GM23338 (cell line): ENCODE measurements around the gene RNFT2. TPM values are rescaled to one million over a fixed set of nuclear protein-coding genes. Genes with fewer than 3 reads are reported as not detected.
A peak's percentile ranks its signal among the peaks of the same experiment; 100 is the strongest.

Source experiments
- ATAC-seq: fragments of 200-7000 bp; cut with Tn5 transposase; 3 replicates; pipeline ENCODE4 v1.9.1; 2020
- DNase-seq: peaks from one replicate; pipeline ENCODE4 v3.0.0-alpha.2; 2015; ENCODE audit warnings: low spot score
- H2AFZ ChIP-seq: fragments of 200-600 bp; sonication (generic); 2 replicates; pipeline ENCODE4 v1.8.0; 2016; ENCODE audit warnings: antibody characterized with exemption, mild to moderate bottlenecking, moderate library complexity
- H3F3A ChIP-seq: fragments of 200-600 bp; sonication (generic); replicated peaks from 2 replicates; pipeline ENCODE4 v1.8.0; 2017; ENCODE audit warnings: antibody characterized with exemption, mixed run types, low read depth
- H3K27ac ChIP-seq: fragments of 200-600 bp; sonication (generic); 2 replicates; pipeline ENCODE4 v1.6.1; 2016; ENCODE audit warnings: low read depth
- H3K27me3 ChIP-seq: fragments of 200-600 bp; sonication (generic); 2 replicates; pipeline ENCODE4 v1.8.0; 2016; ENCODE audit warnings: mild to moderate bottlenecking, mixed run types, moderate library complexity; ENCODE audit not compliant: insufficient read depth
- H3K36me3 ChIP-seq: fragments of 200-600 bp; sonication (generic); 2 replicates; pipeline ENCODE4 v1.8.0; 2016; ENCODE audit warnings: mild to moderate bottlenecking; ENCODE audit not compliant: insufficient read depth
- H3K4me1 ChIP-seq: fragments of 200-600 bp; sonication (generic); 2 replicates; pipeline ENCODE4 v1.8.0; 2016; ENCODE audit warnings: mild to moderate bottlenecking, moderate library complexity; ENCODE audit not compliant: insufficient read depth
- H3K4me2 ChIP-seq: fragments of 200-600 bp; sonication (generic); 2 replicates; pipeline ENCODE4 v1.7.1; 2017; ENCODE audit warnings: mixed run types
- H3K4me3 ChIP-seq: fragments of 200-600 bp; sonication (generic); 2 replicates; pipeline ENCODE4 v1.6.1; 2016; ENCODE audit warnings: mixed run types
- H3K79me2 ChIP-seq: fragments of 200-600 bp; sonication (generic); replicated peaks from 2 replicates; pipeline ENCODE4 v1.8.0; 2017; ENCODE audit warnings: mild to moderate bottlenecking; ENCODE audit not compliant: insufficient read depth
- H3K9me2 ChIP-seq: fragments of 200-600 bp; sonication (generic); 2 replicates; pipeline ENCODE4 v1.8.0; 2017; ENCODE audit not compliant: insufficient read depth
- H4K20me1 ChIP-seq: fragments of 200-600 bp; sonication (generic); replicated peaks from 2 replicates; pipeline ENCODE4 v1.8.0; 2017; ENCODE audit warnings: mild to moderate bottlenecking; ENCODE audit not compliant: insufficient read depth
- H3K27ac Mint-ChIP-seq: 2 replicates; pipeline ENCODE4 v1.8.0; 2020; ENCODE audit warnings: inconsistent platforms, mild to moderate bottlenecking, moderate library complexity, mixed read lengths
- H3K27me3 Mint-ChIP-seq: 3 replicates; pipeline ENCODE4 v1.8.0; 2022; ENCODE audit warnings: low read depth, mild to moderate bottlenecking, moderate library complexity, mixed read lengths, inconsistent platforms; ENCODE audit not compliant: insufficient read depth, poor library complexity
- H3K36me3 Mint-ChIP-seq: 3 replicates; pipeline ENCODE4 v1.8.0; 2021; ENCODE audit warnings: low read depth, mild to moderate bottlenecking, inconsistent platforms, moderate library complexity, mixed read lengths
- H3K4me1 Mint-ChIP-seq: 3 replicates; pipeline ENCODE4 v1.8.0; 2020; ENCODE audit warnings: mild to moderate bottlenecking, inconsistent platforms, mixed read lengths
- H3K4me3 Mint-ChIP-seq: 3 replicates; pipeline ENCODE4 v1.8.0; 2021; ENCODE audit warnings: moderate library complexity, mild to moderate bottlenecking, inconsistent platforms, mixed read lengths
- H3K9me3 Mint-ChIP-seq: 3 replicates; pipeline ENCODE4 v1.8.0; 2020; ENCODE audit warnings: moderate library complexity, mild to moderate bottlenecking, inconsistent platforms, mixed read lengths
- CREB1 ChIP-seq: fragments of 250-450 bp; sonication (Bioruptor Pico); IDR thresholded peaks from 2 replicates; pipeline ENCODE4 v1.5.0; 2020; ENCODE audit warnings: low read depth, mild to moderate bottlenecking, moderate library complexity
- EZH2phosphoT487 ChIP-seq: fragments of 200-600 bp; sonication (generic); IDR thresholded peaks from one replicate; pipeline ENCODE4 v1.8.1; 2018; ENCODE audit warnings: antibody characterized with exemption; ENCODE audit not compliant: unreplicated experiment
- NANOG ChIP-seq: IDR thresholded peaks from 2 replicates; pipeline ENCODE4 v1.6.1; 2016; ENCODE audit warnings: antibody characterized with exemption, borderline replicate concordance
- ZNF114 ChIP-seq: fragments of 250-450 bp; sonication (Bioruptor Pico); IDR thresholded peaks from 2 replicates; pipeline ENCODE4 v1.5.0; 2020; ENCODE audit warnings: mild to moderate bottlenecking, moderate library complexity
- ZNF331 ChIP-seq: fragments of 250-450 bp; sonication (Bioruptor Pico); IDR thresholded peaks from 2 replicates; pipeline ENCODE4 v1.5.0; 2020; ENCODE audit warnings: low read depth, mild to moderate bottlenecking, moderate library complexity
- polyA plus RNA-seq: library from polyadenylated mRNA; unstranded; fragments of >200 nt; fragmentation: Nextera tagmentation; extraction: Ambion mirVana; gene quantifications from 2 replicates; pipeline ENCODE4 v1.2.1, GENCODE V29; 2016
- total RNA-seq: library from RNA; depleted of rRNA; stranded (reverse); fragments of >200 nt; shearing (Covaris generic); gene quantifications from 2 replicates; pipeline ENCODE4 v1.2.3, GENCODE V29; 2014
- TF ChIP-seq, protein P1 (sequence below), 2 experiments: fragments of 200-600 bp in 1 of 2; sonication (generic) in 1 of 2; conservative IDR thresholded peaks; 2 replicates each; pipeline versions ENCODE4 v1.5.1 to v1.6.1; 2016 to 2017; ENCODE audit warnings: antibody characterized with exemption in 2 of 2, low read depth in 2 of 2, mild to moderate bottlenecking in 2 of 2, moderate library complexity in 1 of 2
- TF ChIP-seq, protein P2 (sequence below): IDR thresholded peaks from 2 replicates; pipeline ENCODE4 v1.6.1; 2016; ENCODE audit warnings: antibody characterized with exemption
- TF ChIP-seq, protein P3 (sequence below): IDR thresholded peaks from one replicate; pipeline ENCODE4 v1.6.1; 2018; ENCODE audit warnings: antibody characterized with exemption; ENCODE audit not compliant: unreplicated experiment
- TF ChIP-seq, protein P4 (sequence below): fragments of 250-450 bp; sonication (Bioruptor Pico); IDR thresholded peaks from 2 replicates; pipeline ENCODE4 v1.5.0; 2020; ENCODE audit warnings: mild to moderate bottlenecking, moderate library complexity

Gene RNFT2
- total and polyA plus RNA-seq, 2 experiments from 2014 or later = 19.3 to 22.9 TPM

DNA sequence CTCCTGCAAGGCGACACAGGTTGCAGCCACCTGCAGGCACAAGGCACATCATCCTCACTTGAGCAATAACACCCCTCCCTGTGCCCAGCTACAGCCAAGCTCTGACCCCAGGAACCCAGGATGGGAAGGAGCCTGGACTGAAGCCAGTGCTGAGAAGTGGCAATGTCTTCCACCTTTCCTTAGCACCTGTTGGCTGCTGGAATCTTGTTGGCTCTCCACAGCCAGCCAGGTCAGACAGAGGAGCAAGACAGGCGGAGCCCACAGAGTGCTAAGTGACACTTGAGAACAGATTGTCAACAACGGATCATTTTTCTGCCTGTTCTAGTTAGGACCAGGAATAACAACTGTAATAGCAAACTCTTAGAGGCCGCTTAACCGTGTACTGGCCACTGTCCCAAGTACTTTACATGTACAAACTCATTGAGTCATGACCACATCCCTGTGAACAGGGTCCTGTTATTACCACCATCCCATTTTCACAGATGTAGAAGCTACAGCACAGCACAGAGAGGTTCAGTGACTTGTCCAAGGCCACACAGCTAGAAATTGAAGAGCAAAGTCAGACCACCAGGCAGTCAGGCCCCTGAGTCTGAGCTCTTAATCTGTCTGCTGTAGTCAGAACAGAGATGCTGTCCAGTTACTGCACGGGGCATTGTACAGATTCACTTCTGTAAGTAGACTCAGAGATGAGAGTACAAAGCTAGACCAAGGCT, 45.6 kb downstream of the RNFT2 start (continued):
- TF ChIP-seq, protein P1, sequence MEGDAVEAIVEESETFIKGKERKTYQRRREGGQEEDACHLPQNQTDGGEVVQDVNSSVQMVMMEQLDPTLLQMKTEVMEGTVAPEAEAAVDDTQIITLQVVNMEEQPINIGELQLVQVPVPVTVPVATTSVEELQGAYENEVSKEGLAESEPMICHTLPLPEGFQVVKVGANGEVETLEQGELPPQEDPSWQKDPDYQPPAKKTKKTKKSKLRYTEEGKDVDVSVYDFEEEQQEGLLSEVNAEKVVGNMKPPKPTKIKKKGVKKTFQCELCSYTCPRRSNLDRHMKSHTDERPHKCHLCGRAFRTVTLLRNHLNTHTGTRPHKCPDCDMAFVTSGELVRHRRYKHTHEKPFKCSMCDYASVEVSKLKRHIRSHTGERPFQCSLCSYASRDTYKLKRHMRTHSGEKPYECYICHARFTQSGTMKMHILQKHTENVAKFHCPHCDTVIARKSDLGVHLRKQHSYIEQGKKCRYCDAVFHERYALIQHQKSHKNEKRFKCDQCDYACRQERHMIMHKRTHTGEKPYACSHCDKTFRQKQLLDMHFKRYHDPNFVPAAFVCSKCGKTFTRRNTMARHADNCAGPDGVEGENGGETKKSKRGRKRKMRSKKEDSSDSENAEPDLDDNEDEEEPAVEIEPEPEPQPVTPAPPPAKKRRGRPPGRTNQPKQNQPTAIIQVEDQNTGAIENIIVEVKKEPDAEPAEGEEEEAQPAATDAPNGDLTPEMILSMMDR (conservative IDR thresholded peaks at IDR 0.05; ENCODE audit: low read depth in 2 of 2) = no peak
- TF ChIP-seq NANOG = no peak
- TF ChIP-seq, protein P2, sequence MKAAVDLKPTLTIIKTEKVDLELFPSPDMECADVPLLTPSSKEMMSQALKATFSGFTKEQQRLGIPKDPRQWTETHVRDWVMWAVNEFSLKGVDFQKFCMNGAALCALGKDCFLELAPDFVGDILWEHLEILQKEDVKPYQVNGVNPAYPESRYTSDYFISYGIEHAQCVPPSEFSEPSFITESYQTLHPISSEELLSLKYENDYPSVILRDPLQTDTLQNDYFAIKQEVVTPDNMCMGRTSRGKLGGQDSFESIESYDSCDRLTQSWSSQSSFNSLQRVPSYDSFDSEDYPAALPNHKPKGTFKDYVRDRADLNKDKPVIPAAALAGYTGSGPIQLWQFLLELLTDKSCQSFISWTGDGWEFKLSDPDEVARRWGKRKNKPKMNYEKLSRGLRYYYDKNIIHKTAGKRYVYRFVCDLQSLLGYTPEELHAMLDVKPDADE = no peak
- TF ChIP-seq EZH2phosphoT487 = no peak
- TF ChIP-seq ZNF331 (CRISPR knock-in tag) = no peak

DNA sequence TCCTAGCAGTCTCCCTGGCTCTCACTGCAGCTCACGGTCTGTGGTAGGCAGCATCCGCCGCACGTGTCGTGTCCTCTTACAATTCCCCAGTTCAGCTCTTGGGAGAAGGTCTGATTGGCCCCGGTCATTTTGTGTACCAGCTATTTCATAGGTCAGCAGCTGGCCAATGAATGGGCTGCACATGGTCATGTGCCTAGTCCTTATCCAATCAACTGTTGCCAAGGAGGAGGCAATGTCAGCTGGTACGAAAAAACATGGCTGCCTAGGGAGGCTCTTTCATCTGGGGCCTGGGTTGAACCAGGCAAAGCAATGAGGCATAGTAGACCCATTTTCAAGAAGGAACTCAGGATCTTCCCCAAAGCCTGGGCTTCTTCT, 46.1 kb downstream of the RNFT2 start:
- H3K36me3 ChIP-seq = peaks cover 11% of the 10 kb centered on the region; the same call in 1 of the 2 replicates
- H3K9me3 Mint-ChIP-seq = no peaks in the 10 kb centered on the region
- no peak overlapping the region for H3K4me3 Mint-ChIP-seq
- DNase-seq = peak; percentile 28
- no peak overlapping the region for H3K27ac Mint-ChIP-seq
- no peaks in the 10 kb centered on the region for H3K9me2 ChIP-seq
- no peaks in the 10 kb centered on the region for H3K27me3 ChIP-seq
- no peak overlapping the region for H3K4me2 ChIP-seq
- H3K27ac ChIP-seq = no peak overlapping the region
- H3K36me3 Mint-ChIP-seq = peaks cover 68% of the 10 kb centered on the region
- no peak overlapping the region for H2AFZ ChIP-seq
- H3K4me3 ChIP-seq = no peak overlapping the region
- H4K20me1 ChIP-seq = no peaks in the 10 kb centered on the region; the same call in 1 of the 2 replicates
- no peaks in the 10 kb centered on the region for H3K79me2 ChIP-seq
- H3K4me1 Mint-ChIP-seq = no peaks in the 10 kb centered on the region
- H3K27me3 Mint-ChIP-seq = no peaks in the 10 kb centered on the region
- H3F3A ChIP-seq = no peaks in the 10 kb centered on the region
- H3K4me1 ChIP-seq = no peaks in the 10 kb centered on the region
- ATAC-seq = peak; percentile 52; the same call in 2 of the 3 replicates
- no peak for TF ChIP-seq ZNF114 (CRISPR knock-in tag)
- no peak for TF ChIP-seq ZNF331 (CRISPR knock-in tag)
- no peak for TF ChIP-seq CREB1 (CRISPR knock-in tag)
- TF ChIP-seq, protein P3, sequence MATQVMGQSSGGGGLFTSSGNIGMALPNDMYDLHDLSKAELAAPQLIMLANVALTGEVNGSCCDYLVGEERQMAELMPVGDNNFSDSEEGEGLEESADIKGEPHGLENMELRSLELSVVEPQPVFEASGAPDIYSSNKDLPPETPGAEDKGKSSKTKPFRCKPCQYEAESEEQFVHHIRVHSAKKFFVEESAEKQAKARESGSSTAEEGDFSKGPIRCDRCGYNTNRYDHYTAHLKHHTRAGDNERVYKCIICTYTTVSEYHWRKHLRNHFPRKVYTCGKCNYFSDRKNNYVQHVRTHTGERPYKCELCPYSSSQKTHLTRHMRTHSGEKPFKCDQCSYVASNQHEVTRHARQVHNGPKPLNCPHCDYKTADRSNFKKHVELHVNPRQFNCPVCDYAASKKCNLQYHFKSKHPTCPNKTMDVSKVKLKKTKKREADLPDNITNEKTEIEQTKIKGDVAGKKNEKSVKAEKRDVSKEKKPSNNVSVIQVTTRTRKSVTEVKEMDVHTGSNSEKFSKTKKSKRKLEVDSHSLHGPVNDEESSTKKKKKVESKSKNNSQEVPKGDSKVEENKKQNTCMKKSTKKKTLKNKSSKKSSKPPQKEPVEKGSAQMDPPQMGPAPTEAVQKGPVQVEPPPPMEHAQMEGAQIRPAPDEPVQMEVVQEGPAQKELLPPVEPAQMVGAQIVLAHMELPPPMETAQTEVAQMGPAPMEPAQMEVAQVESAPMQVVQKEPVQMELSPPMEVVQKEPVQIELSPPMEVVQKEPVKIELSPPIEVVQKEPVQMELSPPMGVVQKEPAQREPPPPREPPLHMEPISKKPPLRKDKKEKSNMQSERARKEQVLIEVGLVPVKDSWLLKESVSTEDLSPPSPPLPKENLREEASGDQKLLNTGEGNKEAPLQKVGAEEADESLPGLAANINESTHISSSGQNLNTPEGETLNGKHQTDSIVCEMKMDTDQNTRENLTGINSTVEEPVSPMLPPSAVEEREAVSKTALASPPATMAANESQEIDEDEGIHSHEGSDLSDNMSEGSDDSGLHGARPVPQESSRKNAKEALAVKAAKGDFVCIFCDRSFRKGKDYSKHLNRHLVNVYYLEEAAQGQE = no peak
- no peak for TF ChIP-seq NANOG
- TF ChIP-seq, protein P4, sequence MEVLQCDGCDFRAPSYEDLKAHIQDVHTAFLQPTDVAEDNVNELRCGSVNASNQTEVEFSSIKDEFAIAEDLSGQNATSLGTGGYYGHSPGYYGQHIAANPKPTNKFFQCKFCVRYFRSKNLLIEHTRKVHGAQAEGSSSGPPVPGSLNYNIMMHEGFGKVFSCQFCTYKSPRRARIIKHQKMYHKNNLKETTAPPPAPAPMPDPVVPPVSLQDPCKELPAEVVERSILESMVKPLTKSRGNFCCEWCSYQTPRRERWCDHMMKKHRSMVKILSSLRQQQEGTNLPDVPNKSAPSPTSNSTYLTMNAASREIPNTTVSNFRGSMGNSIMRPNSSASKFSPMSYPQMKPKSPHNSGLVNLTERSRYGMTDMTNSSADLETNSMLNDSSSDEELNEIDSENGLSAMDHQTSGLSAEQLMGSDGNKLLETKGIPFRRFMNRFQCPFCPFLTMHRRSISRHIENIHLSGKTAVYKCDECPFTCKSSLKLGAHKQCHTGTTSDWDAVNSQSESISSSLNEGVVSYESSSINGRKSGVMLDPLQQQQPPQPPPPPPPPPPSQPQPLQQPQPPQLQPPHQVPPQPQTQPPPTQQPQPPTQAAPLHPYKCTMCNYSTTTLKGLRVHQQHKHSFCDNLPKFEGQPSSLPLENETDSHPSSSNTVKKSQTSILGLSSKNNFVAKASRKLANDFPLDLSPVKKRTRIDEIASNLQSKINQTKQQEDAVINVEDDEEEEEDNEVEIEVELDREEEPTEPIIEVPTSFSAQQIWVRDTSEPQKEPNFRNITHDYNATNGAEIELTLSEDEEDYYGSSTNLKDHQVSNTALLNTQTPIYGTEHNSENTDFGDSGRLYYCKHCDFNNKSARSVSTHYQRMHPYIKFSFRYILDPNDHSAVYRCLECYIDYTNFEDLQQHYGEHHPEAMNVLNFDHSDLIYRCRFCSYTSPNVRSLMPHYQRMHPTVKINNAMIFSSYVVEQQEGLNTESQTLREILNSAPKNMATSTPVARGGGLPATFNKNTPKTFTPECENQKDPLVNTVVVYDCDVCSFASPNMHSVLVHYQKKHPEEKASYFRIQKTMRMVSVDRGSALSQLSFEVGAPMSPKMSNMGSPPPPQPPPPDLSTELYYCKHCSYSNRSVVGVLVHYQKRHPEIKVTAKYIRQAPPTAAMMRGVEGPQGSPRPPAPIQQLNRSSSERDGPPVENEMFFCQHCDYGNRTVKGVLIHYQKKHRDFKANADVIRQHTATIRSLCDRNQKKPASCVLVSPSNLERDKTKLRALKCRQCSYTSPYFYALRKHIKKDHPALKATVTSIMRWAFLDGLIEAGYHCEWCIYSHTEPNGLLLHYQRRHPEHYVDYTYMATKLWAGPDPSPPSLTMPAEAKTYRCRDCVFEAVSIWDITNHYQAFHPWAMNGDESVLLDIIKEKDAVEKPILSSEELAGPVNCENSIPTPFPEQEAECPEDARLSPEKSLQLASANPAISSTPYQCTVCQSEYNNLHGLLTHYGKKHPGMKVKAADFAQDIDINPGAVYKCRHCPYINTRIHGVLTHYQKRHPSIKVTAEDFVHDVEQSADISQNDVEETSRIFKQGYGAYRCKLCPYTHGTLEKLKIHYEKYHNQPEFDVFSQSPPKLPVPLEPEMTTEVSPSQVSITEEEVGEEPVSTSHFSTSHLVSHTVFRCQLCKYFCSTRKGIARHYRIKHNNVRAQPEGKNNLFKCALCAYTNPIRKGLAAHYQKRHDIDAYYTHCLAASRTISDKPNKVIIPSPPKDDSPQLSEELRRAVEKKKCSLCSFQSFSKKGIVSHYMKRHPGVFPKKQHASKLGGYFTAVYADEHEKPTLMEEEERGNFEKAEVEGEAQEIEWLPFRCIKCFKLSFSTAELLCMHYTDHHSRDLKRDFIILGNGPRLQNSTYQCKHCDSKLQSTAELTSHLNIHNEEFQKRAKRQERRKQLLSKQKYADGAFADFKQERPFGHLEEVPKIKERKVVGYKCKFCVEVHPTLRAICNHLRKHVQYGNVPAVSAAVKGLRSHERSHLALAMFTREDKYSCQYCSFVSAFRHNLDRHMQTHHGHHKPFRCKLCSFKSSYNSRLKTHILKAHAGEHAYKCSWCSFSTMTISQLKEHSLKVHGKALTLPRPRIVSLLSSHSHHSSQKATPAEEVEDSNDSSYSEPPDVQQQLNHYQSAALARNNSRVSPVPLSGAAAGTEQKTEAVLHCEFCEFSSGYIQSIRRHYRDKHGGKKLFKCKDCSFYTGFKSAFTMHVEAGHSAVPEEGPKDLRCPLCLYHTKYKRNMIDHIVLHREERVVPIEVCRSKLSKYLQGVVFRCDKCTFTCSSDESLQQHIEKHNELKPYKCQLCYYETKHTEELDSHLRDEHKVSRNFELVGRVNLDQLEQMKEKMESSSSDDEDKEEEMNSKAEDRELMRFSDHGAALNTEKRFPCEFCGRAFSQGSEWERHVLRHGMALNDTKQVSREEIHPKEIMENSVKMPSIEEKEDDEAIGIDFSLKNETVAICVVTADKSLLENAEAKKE (CRISPR knock-in tag) = no peak
